Sciatic nerve (tissue), 2 donors: ENCODE data around the gene KCNK3. TPM values are rescaled to one million over a fixed set of nuclear protein-coding genes. Genes with fewer than 3 reads are reported as not detected.

Experiments
- ATAC-seq: fragments of 200-7000 bp; cut with Tn5 transposase; one replicate; pipeline ENCODE4 v1.9.1; 2020; ENCODE audit warnings: mild to moderate bottlenecking, moderate library complexity
- DNase-seq: peaks from one replicate; pipeline ENCODE4 v3.0.0-alpha.2; 2020; ENCODE audit warnings: low spot score
- intact Hi-C: fragments of 100-400 bp; cut with DNase I; formaldehyde crosslinking; loops from one replicate; pipeline ENCODE4 v1.14.2; 2022
- total RNA-seq: library from RNA; stranded (reverse); fragmentation: NEBNext Ultra II Directional; extraction: Animal tissue kit (Norgen Biotek cat#: 25700); gene quantifications from one replicate; pipeline ENCODE4 v1.2.1, GENCODE V29; 2021
- donor health status: DM: no; HTN: no; CAD: no.
- donor health status: DM: no; HTN: no; CAD: no.

Gene KCNK3
- total RNA-seq, 1 donor from 2014 or later, result 0.53 TPM

GRCh38 chr2:26764078-26764887 lies 71.8 kb downstream of the KCNK3 start, which contains the start of gene SLC35F6:
Gene SLC35F6, plus strand, starts transcription at chr2:26764284. Its CDS starts 66 bp downstream, at chr2:26764350.
- peak; percentile 89 for DNase-seq
- intact Hi-C loops, result no loop called here
- ATAC-seq, result peak; percentile 94

GRCh38 chr2:26764906-26765305 lies 72.4 kb downstream of the KCNK3 start:
- DNase-seq (no peak), ATAC-seq (no peak)
- intact Hi-C loops, result no loop called here

- ATAC-seq (no peak), DNase-seq (no peak)
- intact Hi-C loops, result no loop called here
These were observed 73.1 kb downstream of the KCNK3 start for GRCh38 chr2:26765475-26766200.

- intact Hi-C loops, result no loop called here
These were observed 74.6 kb downstream of the KCNK3 start for GRCh38 chr2:26767129-26767528.

GRCh38 chr2:26767894-26768487 lies 75.5 kb downstream of the KCNK3 start:
- intact Hi-C loops, result no loop called here
- ATAC-seq, result no peak
- no peak for DNase-seq

More at GRCh38 chr2:26767129-26767528, 74.6 kb downstream of the KCNK3 start:
- DNase-seq (no peak), ATAC-seq (no peak)

GRCh38 chr2:26768759-26769088 lies 76.2 kb downstream of the KCNK3 start:
- intact Hi-C loops, result no loop called here
- ATAC-seq (no peak), DNase-seq (no peak)

GRCh38 chr2:26769089-26769761 lies 76.7 kb downstream of the KCNK3 start:
- DNase-seq (peak; percentile 89), ATAC-seq (peak; percentile 67)
- intact Hi-C loops, result no loop called here

GRCh38 chr2:26770986-26771586 lies 78.6 kb downstream of the KCNK3 start:
- peak; percentile 93 for DNase-seq
- intact Hi-C loops, result no loop called here
- peak; percentile 75 for ATAC-seq

- intact Hi-C loops, result no loop called here
- DNase-seq (peak; percentile 96), ATAC-seq (peak; percentile 95)
These were observed 79.8 kb downstream of the KCNK3 start for GRCh38 chr2:26772064-26773001.

- no peak for DNase-seq
These were observed 83.8 kb downstream of the KCNK3 start for GRCh38 chr2:26776195-26776800.

GRCh38 chr2:26778098-26778497 lies 85.6 kb downstream of the KCNK3 start:
- DNase-seq (no peak), ATAC-seq (peak; percentile 15)
- intact Hi-C loops, result no loop called here

More at GRCh38 chr2:26776195-26776800, 83.8 kb downstream of the KCNK3 start:
- intact Hi-C loops, result no loop called here
- no peak for ATAC-seq

- no peak for DNase-seq
- intact Hi-C loops, result no loop called here
- ATAC-seq, result no peak
These were observed 86.0 kb downstream of the KCNK3 start for GRCh38 chr2:26778507-26778906.

GRCh38 chr2:26780203-26780760 lies 87.8 kb downstream of the KCNK3 start:
- intact Hi-C loops, result no loop called here
- ATAC-seq, result no peak
- no peak for DNase-seq
